ENCODE measurements around the gene STRA6. TPM values are rescaled to one million over a fixed set of nuclear protein-coding genes. Genes with fewer than 3 reads are reported as not detected.

Gene STRA6
- total RNA-seq, 1 experiment from 2014 or later: 0.54 TPM

- TF ChIP-seq MAX (IDR thresholded peaks at IDR 0.05): no peak
- no peak for TF ChIP-seq RAD21 (IDR thresholded peaks at IDR 0.05; ENCODE audit: low read depth)
- ChIA-PET POLR2A (no interaction called here), RAD21 (ENCODE audit: low non-redundant PET in 1 of 2, low total read pairs in 2 of 2, uncharacterized antibody in 2 of 2, unreplicated experiment in 2 of 2) (no interaction called here), CTCF (no interaction called here)
- no TSS peak for BruUV-seq (replicated peaks)
- Histone ChIP-seq H3K4me1 (ENCODE audit: control insufficient read depth in 1 of 2, insufficient read depth in 2 of 2, low read length in 2 of 2) (peaks cover 6 to 15% of the 10 kb centered on the region in 2 experiments; a peak in 3 of 4 replicates), H3K36me3 (ENCODE audit: control insufficient read depth in 1 of 2, insufficient read depth in 2 of 2, low read length in 2 of 2) (no peaks in the 10 kb centered on the region), H3K79me2 (ENCODE audit: insufficient read depth, low read length) (no peaks in the 10 kb centered on the region), H3K4me2 (ENCODE audit: low read length) (no peak overlapping the region), H2AFZ (ENCODE audit: low read depth, low read length, poor library complexity, severe bottlenecking) (no peak overlapping the region), H3K9ac (ENCODE audit: low read length) (no peak overlapping the region), H3K4me3 (replicated peaks in 1 of 2; ENCODE audit: low read depth in 1 of 2, low read length in 2 of 2) (no peak overlapping the region), H3K27me3 (ENCODE audit: insufficient read depth, low read length) (peaks cover 16% of the 10 kb centered on the region; the same call in 1 of the 2 replicates), H3K27ac (ENCODE audit: low read depth, low read length) (no peak overlapping the region), H3K9me2 (ENCODE audit: insufficient read depth) (no peaks in the 10 kb centered on the region), H4K20me1 (ENCODE audit: insufficient read depth) (no peaks in the 10 kb centered on the region), H3K9me3 (ENCODE audit: control insufficient read depth in 1 of 2, insufficient read depth in 1 of 2, low read depth in 1 of 2, low read length in 2 of 2) (no peaks in the 10 kb centered on the region)
- no peak for DNase-seq (ENCODE audit: low read depth, low spot score)
- intact Hi-C loops (cut with micrococcal nuclease): no loop called here
- ATAC-seq: no peak
Observed at GRCh38 chr15:74207652-74208440, 5.3 kb upstream of the STRA6 start.

GRCh38 chr15:74206801-74207281 is 4.3 kb upstream of the STRA6 start:
- H3K9me2 ChIP-seq (ENCODE audit: insufficient read depth): no peaks in the 10 kb centered on the region
- RAD21 ChIA-PET (ENCODE audit: low non-redundant PET in 1 of 2, low total read pairs in 2 of 2, uncharacterized antibody in 2 of 2, unreplicated experiment in 2 of 2): no interaction called here
- DNase-seq (ENCODE audit: low read depth, low spot score) (no peak), ATAC-seq (no peak)
- no peak overlapping the region for H2AFZ ChIP-seq (ENCODE audit: low read depth, low read length, poor library complexity, severe bottlenecking)
- BruUV-seq (replicated peaks): no TSS peak
- no peaks in the 10 kb centered on the region for H3K36me3 ChIP-seq (ENCODE audit: control insufficient read depth in 1 of 2, insufficient read depth in 2 of 2, low read length in 2 of 2)
- intact Hi-C loops (cut with micrococcal nuclease): no loop called here
- H3K4me1 ChIP-seq (ENCODE audit: control insufficient read depth in 1 of 2, insufficient read depth in 2 of 2, low read length in 2 of 2): peaks cover 10 to 25% of the 10 kb centered on the region in 2 experiments; a peak in 3 of 4 replicates
- no peak overlapping the region for H3K27ac ChIP-seq (ENCODE audit: low read depth, low read length)
- POLR2A ChIA-PET: no interaction called here
- CTCF ChIA-PET: no interaction called here
- H3K79me2 ChIP-seq (ENCODE audit: insufficient read depth, low read length): no peaks in the 10 kb centered on the region
- H3K27me3 ChIP-seq (ENCODE audit: insufficient read depth, low read length): peaks cover 16% of the 10 kb centered on the region; the same call in 1 of the 2 replicates
- H3K9me3 ChIP-seq (ENCODE audit: control insufficient read depth in 1 of 2, insufficient read depth in 1 of 2, low read depth in 1 of 2, low read length in 2 of 2): no peaks in the 10 kb centered on the region
- H4K20me1 ChIP-seq (ENCODE audit: insufficient read depth): no peaks in the 10 kb centered on the region
- no peak for TF ChIP-seq SIN3A (IDR thresholded peaks at IDR 0.05; ENCODE audit: low read depth)
- TF ChIP-seq JUND (IDR thresholded peaks at IDR 0.05): no peak
- no peak for TF ChIP-seq CBX3 (IDR thresholded peaks at IDR 0.05; ENCODE audit: low read depth)
- no peak for TF ChIP-seq CTCF (IDR thresholded peaks at IDR 0.05 in 2 of 3, conservative IDR thresholded peaks at IDR 0.05 in 1 of 3; ENCODE audit: borderline replicate concordance in 1 of 3, insufficient read depth in 1 of 3, low read depth in 2 of 3, low read length in 2 of 3)
- no peak for TF ChIP-seq EZH2phosphoT487 (IDR thresholded peaks at IDR 0.05; ENCODE audit: borderline replicate concordance)
- no peak for TF ChIP-seq ZBTB33 (IDR thresholded peaks at IDR 0.05; ENCODE audit: extremely low read depth, insufficient replicate concordance, low read length)
- no peak for TF ChIP-seq EGR1 (IDR thresholded peaks at IDR 0.05; ENCODE audit: low read depth)
- TF ChIP-seq, protein P1, sequence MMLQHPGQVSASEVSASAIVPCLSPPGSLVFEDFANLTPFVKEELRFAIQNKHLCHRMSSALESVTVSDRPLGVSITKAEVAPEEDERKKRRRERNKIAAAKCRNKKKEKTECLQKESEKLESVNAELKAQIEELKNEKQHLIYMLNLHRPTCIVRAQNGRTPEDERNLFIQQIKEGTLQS (IDR thresholded peaks at IDR 0.05): no peak
- no peak overlapping the region for H3K4me2 ChIP-seq (ENCODE audit: low read length)
- no peak overlapping the region for H3K9ac ChIP-seq (ENCODE audit: low read length)
- H3K4me3 ChIP-seq (replicated peaks in 1 of 2; ENCODE audit: low read depth in 1 of 2, low read length in 2 of 2): no peak overlapping the region

All from HCT116 (cell line).